NCI-H1092 treated with DMSO at 0.1 percent for 48 hours (cell line): ENCODE data around the gene GTPBP6.
"Not testable (repeated sequence)": the region's sequence is repeated elsewhere in the genome, so short reads cannot be mapped to it uniquely, and the experiment has no call there.

ENCODE experiments used
- DNase-seq: peaks from one replicate; lab custom pipeline; 2025; lab: John Stamatoyannopoulos, UW

Gene GTPBP6

DNA sequence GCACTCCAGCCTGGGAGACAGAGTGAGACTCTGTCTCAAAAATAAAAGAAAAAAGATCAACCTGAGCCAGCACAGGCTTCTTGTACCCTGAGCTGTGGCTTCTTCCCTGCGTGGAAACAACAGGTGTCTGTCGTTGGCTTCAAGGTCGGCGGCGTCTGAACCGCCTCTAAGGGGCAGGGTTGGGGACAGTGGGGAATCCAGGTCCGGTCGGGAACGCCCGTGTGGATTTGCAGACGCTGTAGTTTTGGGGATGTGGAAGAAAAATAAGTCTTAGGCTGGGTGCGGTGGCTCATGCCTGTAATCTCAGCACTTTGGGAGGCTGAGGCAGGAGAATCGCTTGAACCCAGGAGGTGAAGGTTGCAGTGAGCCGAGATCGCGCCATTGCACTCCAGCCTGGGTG is 54.6 kb downstream of the GTPBP6 start:
- DNase-seq = not testable (repeated sequence)

DNA sequence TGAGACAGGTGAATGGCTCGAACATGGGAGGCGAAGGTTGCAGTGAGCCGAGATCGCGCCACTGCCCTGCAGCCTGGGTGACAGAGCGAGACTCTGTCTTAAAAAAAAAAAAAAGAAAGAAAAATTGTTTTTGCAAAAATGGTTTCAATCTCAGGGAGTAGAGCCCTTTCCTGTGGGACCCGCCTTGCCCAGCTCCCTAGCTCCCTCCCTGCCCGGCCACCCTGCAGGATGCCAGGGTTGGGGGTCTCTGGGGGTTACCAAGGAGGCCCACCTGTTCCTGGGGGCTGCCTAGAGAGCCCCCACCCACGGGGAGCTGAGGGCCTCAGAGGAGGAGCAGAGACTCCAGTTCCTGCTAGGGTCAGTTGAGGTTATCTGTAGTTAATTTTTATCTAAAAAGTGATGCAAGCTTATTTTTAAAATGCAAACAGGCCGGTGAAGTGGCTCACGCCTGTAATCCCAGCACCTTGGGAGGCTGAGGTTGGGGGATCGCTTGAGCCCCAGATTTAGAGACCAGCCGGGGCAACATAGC is 56.2 kb downstream of the GTPBP6 start:
- DNase-seq = no peak

DNA sequence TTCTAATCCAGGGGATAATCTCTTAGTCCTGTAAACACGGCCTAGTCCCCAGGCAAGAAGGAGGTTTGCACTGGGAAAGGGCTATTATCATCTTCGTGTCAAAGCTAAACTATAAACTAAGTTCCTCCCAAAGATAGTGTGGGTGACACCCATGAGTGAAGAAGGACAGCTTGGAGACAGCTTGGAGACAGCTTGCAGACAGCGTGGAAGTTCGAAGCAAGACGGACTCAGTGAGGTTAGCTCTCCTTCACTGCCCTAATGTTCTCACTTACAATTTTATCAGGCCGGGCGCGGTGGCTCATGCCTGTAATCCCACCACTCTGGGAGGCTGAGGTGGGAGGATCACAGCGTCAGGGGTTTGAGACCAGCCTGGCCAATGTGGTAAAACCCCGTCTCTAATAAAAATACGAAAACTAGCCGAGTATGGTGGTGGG is 56.7 kb downstream of the GTPBP6 start:
- no peak for DNase-seq

DNA sequence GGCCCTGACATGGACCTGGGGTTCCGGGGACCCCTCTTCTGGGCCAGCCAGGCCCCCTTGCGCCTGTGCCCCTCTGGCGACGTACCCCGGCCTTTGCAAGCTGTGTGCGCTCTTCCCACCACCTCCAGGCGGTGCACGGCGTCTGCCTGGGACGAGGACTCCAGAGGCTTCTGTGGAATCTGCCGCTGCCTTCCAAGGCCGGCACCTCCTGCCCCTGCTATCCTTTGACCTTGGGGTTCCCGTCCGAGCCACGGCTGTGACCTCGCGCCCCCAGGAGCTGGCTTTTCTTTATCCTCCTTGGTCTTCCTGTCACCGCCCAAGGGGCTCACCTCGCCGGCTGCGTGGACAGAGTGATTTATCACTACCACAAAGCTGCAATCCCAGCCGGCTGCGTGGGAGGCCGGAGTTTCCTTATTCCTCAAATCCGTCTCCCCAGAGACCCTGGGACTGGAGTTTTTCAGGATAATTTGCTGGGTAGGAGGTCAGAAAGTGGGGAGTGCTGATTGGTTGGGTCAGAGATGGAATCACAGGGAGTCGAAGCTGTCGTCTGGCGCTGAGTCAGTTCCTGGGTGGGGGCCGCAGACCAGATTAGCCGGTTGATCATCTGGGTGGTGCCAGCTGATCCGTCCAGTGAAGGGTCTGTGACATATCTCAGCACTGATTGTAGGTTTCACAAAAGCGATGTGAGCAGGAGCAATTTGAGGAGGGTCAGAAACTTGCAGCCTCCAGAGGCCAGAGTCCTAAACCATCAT is 57.3 kb downstream of the GTPBP6 start:
- no peak for DNase-seq

DNA sequence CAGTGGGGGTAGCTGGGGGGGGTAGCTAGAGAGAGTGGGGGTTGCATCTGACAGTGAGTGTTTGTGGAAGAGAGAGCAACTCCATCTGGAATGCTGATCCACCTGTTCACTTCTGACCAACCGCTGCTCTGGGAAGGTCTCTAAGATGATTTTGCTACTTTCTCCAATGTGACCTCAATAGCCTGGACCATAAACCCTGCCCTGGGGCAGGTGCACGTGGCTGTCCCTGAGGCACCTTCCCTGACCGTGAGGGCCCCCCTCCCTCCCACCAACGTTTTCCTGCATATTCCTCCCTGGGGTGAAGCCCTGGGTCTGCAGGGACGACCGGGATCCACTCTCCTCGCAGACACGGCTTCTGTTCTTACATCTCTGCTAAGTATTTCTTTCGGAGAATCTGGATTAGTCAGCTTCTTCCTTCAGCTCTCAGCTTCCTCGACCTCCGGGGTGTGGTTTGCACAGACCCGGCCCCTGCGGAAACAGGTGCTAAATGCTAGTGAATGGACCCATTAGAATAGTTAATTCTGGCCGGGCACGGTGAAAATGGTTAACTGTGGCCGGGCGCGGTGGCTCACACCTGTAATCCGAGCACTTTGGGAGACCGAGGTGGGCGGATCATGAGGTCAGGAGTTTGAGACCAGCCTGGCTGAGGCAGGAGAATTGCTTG is 58.8 kb downstream of the GTPBP6 start:
- DNase-seq = no peak

DNA sequence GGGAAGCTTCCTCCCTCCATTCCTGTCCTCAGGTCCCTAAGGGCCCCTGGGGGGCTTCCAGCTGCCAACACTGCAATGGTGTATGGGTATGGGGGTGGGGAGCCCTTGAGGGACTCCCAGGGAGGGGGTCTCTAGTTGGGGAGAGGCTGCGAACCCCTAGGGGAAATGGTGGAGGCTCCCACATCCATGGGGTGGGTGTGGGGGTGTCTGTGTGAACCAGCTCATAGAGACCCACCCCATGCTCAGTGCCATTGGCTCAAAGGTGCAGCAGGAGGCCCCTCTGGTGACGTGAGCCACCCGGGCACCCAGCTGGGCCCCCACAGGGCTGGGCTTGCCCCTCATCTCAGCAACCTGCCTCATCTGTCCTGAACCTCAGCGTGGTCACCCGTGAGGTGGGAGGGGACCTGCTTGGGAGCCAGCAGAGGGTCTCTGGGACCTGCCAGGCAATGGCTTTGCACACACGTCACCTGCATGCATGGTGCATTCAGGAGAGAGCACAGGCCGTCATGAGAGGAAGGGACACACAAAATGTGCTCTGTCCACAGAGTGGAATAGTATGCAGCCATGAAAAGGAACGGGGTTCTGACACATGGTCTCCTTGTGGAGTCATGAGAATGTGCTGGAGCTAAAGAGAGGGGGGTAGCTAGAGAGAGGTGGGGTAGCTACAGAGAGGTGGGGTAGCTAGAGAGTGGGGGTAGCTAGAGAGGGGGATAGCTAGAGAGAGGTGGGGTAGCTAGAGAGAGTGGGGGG is 60.1 kb downstream of the GTPBP6 start:
- DNase-seq = no peak

DNA sequence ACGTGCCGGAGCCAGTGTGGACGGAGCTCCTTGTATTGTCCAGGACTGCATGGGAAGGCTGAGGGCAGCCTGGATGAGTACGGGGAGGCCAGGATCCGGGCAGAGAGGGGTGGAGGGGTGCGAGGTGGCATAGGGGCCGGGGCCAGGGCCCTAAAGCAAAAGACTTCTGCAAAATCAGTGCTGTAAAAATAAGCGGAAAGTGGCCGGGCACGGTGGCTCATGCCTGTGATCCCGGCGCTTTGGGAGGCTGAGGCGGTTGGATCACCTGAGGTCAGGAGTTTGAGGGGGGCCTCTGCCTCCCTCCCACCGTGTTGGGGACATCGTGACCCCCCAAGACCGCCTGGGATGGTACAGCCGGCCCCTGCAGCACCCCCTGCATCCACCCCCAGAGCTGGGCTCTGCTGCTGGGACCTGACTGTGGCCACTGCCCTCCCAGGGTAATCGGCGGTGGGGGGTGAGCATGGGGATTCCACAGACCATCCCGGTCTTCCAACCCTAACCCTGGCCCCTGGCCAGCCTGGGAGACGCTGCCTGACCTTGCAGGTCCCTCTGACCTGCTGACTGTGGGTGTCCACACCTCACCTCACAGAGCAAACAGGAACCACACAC is 60.8 kb downstream of the GTPBP6 start:
- DNase-seq = no peak

DNA sequence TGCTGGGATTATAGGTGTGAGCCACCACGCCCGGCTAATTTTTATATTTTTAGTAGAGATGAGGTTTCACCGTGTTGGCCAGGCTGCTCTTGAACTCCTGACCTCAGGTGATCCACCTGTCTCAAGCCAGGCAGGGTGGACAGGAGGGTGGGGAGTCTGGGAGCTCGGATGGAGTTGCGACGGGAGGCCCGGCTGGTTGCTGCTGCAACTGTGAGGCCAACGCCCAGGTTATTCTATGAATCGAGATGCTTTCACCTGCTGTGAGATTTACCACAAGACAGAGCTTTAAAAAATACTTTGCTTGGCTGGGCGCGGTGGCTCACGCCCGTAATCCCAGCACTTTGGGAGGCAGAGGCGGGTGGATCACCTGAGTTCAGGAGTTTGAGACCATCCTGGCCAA is 61.5 kb downstream of the GTPBP6 start:
- not testable (repeated sequence) for DNase-seq

DNA sequence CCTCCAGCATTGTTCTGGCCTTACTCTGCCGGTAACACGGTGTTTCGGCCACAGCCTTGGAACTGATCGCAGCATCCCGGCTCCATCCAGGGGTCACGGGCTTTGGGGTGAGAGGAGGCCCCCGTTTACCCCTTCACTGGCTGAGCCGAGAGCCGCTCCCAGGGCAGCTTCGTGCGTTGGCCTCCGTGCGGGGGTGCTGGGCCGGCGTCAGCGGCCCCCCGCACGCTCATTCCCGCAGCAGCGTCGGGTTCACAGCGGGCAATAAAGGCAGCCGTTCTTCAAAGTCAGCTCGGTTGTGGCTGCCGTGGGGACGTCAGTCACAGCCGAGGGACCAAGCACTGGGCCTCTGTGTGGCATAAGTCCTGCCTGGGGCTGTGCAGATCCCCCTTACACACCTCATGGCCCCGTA is 62.7 kb downstream of the GTPBP6 start:
- no peak for DNase-seq
